Fibroblast of skin of abdomen (primary cell): ENCODE results near the gene EHD1.
"Not testable (repeated sequence)": the region's sequence is repeated elsewhere in the genome, so short reads cannot be mapped to it uniquely, and the experiment has no call there.

Experiments
- DNase-seq: peaks from one replicate; pipeline ENCODE4 v3.0.0-alpha.2; 2013

EHD1 gene

DNA sequence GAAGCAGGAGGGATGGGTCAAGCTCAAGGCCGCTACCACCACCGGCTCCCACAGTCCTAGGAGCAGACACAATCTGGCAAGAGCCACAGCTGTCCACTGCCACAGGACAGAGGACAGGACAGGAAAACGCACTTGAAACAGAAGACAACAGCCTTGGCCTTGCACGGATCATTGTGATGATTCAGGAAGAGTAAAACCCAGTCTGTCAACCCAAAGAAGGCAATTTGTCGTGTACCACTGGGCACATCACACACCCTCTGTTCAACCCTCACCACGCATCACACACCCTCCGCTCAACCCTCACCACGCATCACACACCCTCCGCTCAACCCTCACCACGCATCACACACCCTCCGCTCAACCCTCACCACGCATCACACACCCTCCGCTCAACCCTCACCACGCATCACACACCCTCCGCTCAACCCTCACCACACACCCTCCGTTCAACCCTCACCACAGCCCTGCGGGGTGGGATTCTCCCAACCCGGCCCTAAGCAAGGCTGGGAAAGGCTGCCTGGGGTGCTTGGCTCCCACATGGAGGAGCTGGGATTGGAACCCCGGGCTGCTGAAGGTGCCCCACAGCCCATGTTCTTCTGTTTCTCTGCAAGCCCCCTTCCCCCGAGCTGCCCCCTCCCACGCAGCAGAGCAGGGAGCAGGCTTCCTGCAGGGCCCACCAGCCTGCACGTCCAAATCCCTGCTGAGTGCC lies 22.7 kb downstream of the EHD1 start:
- no peak for DNase-seq

DNA sequence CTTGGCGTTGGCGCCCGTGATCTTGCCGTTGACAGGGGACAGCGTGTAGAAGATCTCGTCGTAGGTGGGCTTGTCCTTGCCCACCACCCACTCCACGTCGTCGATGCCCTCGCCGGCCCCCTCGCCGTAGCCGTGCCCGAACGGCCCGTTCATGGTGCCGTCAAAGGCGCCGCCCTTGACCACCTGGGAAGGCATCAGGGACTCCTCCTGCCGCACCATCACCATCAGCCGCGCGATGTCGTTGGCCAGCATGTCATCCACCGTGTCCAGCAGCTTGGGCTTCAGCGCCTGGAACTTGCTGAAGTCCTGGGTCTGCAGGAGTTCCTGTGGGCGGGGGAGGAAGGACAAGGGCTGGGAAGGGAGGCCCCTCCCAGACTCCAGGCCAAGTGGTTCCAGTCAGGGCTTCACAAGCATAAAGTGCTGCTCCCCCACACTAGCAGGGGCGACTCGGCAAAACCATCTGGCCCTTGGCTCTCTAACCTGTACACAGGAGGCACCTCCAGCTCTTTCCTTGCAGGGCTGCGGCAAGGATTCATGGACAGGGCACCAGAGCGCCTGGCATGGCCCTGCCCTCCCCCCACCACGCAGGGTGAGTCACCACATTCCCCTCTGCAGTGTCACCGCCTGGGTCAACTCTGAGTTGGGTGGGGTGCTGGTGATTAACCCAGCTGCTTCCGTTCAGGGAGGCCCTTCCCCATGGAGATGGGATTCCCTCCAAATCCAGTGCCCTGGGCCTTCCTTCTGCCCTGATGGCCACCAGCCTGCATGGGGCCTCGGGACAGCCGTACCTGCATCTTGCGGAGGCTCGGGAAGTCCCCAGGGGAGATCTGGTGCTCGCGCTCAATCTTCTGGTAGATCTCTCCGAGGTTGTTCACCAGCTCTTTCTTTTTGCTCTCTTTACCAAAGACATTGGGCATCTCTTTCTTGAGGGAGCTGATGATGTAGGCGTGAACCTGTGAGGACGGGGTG lies 23.6 kb downstream of the EHD1 start:
- peak; percentile 88 for DNase-seq

DNA sequence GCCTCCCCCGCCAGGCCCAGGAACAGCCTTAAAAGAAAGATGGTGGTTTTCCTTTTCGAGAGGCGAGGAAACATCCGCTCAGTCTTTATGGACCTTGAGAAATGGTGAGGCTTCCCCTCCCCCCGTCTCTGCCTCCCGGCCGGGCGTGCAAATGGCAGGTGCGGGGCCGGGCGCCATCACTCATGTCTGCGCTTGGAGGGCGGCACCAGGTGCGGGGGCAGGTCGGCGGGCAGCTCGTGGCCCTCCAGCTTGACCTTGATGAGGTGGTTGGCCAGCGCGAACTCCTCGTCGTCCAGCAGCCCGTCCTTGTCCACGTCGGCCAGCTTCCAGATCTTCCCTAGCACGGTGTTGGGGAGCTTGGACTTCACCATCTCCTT lies 24.3 kb downstream of the EHD1 start:
- no peak for DNase-seq

DNA sequence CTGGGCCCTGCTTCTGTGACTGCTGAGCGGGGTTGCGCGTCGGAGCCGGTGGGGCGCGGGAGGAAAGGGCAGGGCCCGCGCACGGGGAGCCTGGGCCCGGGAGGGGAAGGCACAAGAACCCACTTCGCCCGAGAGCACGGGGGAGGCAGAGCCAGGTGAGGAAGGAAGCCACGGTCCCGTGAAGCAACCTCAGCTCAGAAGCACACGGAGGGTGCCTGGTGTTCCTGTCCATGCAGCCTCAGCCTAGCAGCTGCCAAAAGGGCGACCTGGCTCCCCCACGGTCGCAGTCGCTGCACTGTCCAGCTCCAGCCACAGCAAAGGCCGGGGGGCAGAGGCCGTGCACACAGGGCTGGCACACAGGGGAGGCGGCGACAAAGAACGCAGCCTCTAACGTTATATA lies 24.7 kb downstream of the EHD1 start:
- no peak for DNase-seq

DNA sequence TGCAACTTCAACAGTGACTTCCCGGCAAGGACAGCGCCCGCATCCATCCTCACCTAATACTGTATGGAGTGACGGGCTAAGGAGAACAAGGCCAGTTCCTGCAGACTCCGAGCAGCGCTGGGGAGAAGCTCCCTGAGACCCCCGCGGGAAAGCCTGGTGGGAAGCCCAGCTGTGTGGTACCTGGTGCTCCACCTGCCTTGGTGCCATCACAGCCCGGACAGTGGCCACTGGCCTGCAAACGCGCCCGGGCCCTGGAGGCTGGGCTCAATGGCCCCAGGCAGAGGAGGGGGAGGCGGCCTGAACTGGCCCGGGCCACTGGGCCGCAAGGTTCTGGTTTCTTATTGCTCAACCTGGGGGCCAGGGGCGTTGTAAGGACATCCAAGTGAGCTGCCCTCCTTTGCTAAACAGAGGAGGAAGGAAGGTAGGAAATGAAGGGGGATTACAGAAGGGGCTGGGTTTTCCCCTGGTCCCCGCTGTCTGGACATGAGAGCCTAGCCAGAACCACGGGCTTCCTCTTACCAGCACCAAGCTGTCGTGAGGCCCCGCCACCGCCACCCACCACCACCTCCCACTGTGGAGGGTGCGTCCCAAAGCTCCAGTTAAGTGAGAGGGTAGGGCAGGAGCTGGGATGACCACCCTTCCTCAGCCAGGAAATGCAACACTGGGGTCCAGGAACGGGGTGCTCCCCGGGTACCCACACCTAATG lies 25.5 kb downstream of the EHD1 start:
- no peak for DNase-seq

DNA sequence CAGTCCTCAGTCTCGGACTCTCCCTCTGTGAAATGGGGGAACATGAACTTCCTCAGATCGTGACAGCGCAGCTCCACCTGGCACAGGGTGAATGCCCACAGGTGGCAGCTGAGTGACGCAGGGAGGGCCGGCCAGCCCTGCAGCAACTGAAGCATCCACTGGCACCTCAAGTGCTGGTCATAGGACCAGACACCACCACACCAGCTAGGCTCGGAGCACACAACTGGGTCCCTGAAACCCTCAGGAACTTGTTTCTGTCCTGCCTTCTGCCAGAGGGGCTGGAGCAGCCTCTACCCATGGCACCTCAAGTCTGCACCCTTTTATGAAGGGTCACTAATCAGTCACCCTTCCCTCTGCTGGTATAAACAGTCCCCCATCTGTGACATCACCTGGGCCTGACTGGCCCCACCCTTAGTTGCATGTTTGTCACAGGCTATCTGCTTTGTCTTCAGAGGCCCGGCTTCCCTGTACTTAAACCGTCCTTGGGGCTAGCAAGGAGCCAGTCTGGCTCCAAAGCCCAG lies 26.5 kb downstream of the EHD1 start:
- DNase-seq = no peak

DNA sequence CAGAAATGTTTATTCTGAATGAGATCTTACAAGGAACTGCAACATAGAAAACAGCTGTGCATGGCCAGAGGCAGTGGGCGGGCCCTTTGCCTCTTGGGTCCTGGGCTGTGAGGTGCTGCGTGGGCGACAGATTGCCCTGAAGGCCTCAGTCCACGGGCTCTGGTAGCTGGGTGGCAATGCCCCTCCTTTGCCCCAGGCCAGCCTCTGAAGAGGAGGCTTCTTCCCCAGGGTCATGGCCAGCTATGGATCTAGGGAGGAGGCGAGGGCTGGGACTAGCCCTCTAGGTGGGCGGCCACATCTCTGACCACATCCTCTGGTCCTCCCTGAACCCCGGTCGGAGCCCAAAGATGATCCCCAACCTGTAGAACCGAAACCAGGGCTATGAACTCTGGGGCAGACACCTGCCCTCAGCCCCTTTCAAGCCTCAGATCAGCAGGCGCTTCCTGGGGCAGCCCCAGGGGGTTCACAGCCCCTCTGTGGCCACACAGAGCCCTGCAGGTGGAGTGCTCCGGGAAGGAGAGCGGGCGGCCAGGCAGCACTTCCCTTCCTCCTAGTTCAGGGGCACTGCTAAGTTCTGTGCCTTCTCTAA lies 27.3 kb downstream of the EHD1 start:
- DNase-seq = no peak

DNA sequence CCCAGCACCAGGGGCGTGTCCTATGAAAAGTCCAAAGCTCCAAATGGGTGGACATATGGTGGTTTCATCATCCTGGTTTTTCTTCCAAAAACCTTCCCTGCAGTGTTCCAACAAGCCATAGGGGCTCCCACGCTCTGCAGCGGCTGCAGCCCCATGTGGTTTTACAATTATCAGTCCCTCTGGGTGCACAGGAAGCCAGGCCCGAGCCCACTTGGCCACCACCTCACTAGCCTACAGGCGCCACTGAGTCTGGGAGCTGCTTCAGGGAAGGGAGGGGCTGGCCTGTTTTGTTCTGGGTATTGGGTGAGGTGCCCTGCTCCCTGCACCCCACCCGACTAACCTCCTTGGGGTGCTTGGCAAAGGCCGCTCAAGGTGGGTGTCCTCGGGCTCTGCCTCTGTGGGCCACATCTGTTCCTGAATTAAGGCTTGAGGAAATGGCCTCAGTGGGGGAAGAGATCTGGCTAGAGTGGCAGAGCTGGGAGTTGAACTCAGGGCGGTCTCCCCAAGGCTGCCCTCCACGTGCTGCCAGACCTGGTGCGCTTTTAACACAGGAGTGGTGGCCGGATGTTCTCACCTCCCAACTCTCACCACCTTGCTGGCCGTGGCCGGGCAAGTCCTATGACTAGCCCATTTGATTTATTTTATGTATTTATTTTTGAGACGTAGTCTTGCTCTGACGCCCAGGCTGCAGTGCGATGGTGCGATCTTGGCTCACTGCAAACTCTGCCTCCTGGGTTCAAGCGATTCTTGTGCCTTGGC lies 28.6 kb downstream of the EHD1 start:
- no peak for DNase-seq

DNA sequence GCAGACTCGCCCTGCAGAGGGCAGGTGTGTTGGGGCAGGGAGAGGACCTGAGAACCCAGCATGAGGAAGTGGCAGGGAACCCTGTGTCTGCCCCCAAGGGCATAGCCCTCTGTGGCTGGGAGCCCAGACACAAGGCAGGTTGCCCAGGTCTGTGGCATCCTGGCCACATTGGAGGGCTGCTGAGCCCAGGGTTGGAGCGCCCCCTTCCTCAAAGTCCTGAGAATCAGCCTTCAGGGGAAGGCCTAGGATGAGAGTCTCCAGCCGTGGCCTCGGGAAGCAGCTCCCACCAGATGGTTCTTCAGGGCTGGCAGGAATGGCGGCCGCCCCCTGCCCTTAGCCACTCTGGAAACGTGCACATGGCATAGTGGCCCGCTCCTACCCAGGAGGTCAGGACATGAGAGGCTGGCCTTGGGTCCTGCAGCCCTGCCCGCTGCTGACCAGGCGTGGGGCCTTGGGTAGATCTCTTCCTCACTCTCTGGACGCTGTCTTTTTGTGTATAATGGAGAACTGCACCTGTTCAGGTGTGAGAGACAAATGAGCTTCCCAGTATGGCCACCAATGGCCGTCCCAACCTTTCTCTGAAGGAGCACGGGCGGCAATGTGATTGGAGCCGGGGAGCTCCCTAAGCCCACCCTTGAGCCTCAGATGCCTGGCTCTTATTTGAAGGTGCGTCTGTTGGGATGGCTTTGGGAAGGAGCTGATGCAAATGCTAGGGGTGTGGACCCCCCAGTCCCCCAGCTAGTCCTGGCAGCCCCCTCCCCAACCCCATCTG lies 29.4 kb downstream of the EHD1 start:
- DNase-seq = no peak

DNA sequence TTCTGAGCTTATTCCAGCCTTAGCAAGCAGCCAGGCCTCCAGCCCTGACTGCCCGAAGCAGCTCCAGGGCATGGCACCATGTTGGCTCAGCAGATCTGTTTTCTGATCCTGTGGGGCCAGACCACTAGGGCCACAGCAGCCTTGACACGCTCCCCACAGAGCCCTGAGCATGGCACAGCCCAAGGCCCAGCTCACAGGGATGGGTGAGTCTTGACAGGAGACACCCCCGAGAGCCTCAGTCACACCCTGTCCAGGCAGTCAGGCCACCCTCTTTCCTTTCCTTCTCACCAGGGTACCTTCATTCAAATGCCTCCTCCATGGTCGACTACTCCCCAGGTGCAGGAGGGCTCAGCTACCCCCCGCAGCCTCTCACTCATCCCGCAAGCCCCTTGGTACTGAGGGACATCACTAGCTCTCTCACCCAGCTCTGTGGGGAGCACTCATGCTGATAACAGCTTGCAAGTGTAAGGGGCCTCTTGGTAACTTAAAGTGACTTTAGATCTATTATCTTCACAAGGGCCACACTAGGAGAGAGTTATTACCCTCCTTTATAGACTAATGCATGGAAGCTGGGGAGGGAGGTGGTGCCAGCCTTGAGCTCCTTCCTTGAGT lies 30.1 kb downstream of the EHD1 start:
- DNase-seq = no peak

DNA sequence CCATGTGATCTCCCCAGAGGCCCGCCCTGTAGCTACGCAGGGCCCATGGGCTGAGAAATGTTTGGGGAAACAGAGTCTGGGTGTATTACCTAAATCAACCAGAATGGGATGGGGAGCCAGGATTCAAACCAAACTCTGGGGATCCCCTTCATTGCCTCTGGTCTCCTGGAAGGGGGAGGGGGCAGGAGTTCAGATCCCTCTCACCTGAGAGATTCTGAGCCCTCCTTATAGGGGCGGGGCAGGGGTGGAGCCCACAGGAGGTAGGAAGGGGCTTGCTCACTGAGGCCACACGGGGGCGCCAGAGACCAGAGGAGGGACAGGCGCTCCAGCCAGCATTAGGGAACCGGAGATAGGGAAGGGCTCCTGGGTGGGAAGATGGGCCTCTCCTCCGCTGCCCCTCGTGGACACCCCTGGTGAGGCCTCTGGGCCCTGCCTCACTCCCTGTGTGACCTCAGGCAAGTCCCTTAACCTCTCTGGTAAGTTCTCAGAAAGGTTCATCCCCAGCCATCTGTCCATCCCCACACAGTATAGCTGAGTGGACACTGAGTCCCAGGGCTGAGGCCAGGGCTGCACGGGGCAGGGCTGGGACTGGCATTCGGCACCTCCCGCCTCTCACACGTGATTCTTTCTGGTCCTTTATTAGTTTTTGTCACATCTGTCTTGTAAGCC lies 31.3 kb downstream of the EHD1 start:
- peak; percentile 87 for DNase-seq

DNA sequence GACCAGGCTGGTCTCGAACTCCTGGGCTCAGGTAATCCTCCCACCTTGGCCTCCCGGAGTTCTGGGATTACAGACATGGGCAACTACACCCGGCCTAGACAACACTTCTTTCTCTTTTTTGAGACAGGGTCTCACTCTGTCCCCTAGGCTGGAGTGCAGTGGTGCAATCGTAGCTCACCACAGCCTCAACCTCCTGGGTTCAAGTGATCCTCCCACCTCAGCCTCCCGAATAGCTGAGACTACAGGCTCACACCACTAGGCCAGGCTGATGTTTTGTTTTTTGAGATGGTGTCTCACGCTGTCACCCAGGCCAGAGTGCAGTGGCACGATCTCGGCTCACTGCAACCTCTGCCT lies 32.7 kb downstream of the EHD1 start:
- DNase-seq = not testable (repeated sequence)

DNA sequence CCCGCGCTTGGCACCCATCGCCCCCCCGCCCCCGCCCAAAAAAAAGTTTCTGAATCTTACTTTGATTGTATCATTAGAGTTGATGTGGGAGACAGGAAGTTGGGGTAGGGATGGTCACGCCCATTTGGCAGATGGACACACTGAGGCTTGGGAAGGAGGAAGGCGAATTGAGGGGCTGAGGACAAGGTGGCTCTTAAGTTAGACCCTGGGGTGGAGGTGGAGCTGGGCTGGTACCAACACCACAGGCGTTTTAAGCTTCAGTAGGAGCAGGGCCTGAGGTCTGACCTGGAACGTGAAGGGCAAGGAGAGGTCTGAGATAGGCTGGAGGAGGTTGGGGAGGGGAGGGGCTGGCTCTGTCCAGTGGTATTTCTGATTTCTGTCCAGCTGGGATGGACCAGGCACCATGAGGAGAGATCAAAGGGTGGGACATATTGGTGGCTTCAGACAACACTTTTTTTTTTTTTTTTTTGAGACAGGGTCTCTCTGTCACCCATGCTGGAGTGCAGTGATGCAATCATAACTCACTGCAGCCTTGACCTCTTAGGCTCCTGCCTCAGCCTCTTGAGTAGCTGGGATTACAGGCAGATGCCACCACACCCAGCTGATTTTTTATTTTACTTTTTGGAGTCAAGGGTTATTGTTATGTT lies 33.2 kb downstream of the EHD1 start:
- DNase-seq = no peak

DNA sequence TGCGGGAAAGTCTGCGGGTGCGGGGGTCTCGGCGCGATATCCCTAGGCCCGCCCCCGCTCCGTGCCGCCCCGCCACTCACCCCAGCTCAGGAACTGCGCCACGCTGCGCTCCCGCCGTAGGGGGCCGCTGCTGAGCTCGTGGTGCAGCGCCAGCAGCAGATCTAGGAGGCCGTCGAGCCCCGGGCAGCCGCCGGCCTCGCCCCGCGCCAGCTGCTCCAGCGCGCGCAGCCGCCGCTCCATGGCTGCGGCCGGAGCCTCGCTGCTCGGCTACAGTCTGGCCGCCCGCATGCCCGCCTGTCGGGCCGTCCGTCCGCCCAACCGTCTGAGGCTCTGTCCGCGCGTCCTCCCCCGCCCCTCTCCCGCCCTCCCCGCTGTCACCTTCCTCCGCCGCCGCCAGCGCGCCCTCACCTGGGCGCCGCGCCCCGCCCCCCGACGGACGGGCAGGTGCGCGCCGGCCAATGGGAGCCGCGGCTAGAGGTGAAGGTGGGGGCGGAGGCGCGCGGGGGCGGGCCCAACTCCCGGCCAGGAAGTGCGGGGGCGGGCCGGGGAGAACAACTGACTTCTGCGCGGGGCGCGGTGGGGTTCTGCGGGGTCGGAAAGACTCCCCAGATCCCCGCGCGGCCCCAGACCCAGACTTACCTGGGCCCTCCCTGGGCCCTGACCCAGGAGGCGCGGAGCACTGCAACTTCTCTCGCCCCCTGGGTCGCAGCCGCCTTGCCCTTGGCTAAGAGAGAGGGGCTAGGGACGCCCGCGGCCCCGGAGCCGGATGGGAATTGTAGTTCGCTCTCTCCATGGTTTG lies 33.9 kb downstream of the EHD1 start, which contains the start of gene CDC42BPG:
Gene CDC42BPG, minus strand, starts transcription at position 324 of the 799 bp plus-strand sequence. Its CDS starts 84 bp downstream, at position 240.
- peak; percentile 57 for DNase-seq

DNA sequence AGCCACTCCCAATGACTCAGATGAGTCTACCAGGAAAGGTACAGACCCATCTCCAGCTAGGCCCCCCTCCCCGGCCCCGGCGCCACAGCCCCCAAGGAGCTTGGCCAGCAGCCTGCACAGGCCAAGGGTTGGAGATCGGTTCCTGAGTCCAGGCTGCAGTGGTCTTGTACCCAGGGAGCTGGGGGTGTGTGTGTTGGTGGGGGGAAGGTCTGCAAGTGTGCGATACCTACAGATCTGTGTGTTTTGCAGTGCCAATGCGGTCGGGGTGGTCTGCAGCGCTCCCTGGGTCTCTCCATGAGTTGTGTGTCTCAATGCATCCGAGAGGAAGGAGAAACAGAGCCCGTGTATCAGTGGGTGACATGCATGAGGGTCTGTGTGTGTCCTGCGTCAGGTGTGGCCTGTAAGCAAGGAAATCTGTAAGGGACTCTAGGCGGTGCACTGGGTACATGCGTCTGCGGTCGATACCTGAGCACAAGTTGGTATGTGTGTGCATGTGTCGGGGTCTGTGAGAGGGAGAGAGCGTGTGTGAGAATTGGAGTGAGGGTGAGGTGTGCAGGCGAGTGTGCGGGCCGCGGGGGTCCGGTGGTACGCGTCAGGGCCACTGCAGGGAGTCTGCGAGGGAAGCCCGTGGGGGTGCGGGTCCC lies 34.6 kb downstream of the EHD1 start:
- DNase-seq = no peak

DNA sequence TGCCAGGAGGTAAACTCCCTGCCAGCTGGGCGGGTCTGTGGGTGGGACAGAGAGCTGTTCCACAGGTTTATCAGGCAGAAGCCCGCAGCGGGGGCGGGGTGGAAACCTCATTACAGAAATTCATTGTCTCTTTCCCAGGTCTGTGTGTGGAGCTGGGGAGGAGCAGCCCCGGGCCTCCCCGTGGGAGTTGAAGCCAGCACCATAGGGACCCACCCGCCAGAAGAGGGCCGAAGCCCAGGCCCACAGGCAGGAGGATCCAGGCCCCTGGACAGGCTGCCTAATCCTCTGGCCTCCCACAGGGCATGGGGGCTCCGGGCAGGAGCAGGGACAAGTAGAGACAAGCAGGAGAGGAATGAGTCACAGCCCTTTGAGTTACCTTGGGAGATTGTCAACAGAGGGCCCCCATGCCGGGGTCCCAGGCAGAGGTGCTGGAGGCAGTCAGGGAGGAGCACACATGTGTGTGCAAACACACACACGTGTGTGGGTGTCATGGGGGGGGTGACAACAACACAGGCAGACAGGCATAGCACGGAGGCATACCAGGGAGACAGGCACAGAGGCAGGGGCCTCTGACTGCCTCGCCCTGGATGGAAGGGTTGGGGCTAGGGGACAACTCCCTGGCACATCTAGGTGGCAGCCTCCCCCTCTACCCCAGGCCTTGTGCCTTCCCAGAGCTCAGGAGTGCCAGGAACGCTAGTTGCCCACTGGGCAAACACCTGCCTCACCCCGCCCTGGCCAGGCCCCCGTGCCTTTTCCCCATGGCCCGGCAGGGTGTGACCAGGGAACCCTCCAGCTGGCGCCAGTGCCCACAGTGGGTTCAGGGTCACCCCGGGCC lies 35.4 kb downstream of the EHD1 start:
- no peak for DNase-seq

DNA sequence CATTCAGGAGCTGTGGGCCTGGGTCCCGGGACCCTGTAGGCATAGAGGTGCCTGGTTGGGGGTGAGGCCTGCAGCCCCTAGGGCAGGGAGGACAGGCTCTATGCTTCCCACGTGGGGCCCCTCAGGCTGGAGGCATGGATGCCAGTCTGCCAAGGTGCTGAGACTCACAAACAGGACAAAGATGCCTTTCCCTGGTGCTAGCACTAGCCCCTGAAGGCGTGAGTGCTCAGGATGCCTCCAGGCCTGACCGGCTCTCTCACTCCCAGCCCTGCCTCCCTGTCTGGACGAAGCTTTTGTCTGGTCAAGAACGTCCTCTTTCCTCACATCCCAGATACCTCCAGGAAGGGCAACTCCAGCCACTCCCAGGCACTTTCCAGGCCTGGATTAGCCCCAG lies 36.1 kb downstream of the EHD1 start:
- DNase-seq = no peak
